ENCODE measurements around the gene CARD11.

CARD11 gene

DNA sequence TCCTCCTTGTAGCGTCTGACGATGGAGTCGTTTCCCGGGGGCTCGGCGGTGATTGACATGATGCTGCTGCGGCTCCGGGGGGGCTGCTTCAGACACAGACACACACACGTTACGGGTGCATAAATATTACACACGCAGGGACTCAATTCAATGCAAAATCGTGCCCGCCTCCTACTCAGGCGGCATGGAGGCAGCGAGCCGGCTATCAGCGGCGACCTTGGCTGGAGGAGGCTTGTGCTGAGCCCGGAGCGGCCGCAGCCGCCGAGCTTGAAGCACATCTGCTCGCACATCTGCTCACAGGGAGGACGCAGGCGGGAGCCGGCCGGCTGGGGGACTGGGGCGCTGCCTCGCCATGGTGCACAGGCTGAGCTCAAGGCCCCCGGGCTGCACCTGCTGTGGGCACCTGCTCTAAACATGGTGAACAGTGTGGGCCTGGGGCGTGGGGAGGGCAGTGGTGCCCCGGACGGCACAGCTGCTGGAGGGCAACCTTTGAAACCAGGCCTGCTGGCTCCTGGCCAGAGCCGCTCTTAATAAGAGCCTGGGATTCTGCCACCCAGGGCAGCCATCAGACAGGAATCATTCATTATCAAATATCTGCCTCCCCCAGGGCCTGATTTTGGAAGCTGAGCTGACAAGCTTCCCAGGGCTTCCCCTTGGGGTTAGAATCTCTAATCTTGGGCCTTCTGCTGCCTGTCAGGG is 114.9 kb downstream of the CARD11 start:
- TF ChIP-seq, protein P1, sequence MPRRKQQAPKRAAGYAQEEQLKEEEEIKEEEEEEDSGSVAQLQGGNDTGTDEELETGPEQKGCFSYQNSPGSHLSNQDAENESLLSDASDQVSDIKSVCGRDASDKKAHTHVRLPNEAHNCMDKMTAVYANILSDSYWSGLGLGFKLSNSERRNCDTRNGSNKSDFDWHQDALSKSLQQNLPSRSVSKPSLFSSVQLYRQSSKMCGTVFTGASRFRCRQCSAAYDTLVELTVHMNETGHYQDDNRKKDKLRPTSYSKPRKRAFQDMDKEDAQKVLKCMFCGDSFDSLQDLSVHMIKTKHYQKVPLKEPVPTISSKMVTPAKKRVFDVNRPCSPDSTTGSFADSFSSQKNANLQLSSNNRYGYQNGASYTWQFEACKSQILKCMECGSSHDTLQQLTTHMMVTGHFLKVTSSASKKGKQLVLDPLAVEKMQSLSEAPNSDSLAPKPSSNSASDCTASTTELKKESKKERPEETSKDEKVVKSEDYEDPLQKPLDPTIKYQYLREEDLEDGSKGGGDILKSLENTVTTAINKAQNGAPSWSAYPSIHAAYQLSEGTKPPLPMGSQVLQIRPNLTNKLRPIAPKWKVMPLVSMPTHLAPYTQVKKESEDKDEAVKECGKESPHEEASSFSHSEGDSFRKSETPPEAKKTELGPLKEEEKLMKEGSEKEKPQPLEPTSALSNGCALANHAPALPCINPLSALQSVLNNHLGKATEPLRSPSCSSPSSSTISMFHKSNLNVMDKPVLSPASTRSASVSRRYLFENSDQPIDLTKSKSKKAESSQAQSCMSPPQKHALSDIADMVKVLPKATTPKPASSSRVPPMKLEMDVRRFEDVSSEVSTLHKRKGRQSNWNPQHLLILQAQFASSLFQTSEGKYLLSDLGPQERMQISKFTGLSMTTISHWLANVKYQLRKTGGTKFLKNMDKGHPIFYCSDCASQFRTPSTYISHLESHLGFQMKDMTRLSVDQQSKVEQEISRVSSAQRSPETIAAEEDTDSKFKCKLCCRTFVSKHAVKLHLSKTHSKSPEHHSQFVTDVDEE (CRISPR knock-in tag; IDR thresholded peaks at IDR 0.05) = peak; percentile 62
- TF ChIP-seq GLIS3 (CRISPR knock-in tag; IDR thresholded peaks at IDR 0.05) (no peak), SNAI2 (CRISPR knock-in tag; IDR thresholded peaks at IDR 0.05) (peak; percentile 87; the same call in 1 of the 2 replicates), TCF4 (CRISPR knock-in tag; IDR thresholded peaks at IDR 0.05; ENCODE audit: borderline replicate concordance) (peak; percentile 87), ZNF70 (CRISPR knock-in tag; IDR thresholded peaks at IDR 0.05) (no peak)
- ATAC-seq = peak; percentile 58

DNA sequence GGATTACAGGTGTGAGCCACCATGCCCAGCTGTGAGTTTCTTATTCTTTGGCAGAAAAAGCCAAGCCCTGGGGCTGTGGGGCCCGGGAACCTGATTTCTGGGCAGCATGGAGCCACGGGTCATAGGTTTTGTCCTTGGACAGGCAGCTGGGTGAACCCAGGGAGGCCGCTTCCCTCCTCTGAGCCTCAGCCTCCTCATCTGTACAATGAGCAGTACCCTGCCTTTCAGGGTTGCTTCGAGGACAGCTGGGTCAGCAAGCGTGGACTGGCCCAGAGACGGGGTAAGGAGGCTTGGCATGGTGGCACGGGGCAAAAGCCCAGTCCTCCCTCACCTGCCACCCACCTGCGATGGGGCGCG is 115.4 kb downstream of the CARD11 start:
- ATAC-seq = no peak
- TF ChIP-seq CSDC2 (CRISPR knock-in tag; IDR thresholded peaks at IDR 0.05) (no peak), PPARA (CRISPR knock-in tag; IDR thresholded peaks at IDR 0.05; ENCODE audit: borderline replicate concordance) (no peak), ISL1 (CRISPR knock-in tag; IDR thresholded peaks at IDR 0.05) (no peak), TCF4 (CRISPR knock-in tag; IDR thresholded peaks at IDR 0.05; ENCODE audit: borderline replicate concordance) (no peak), ZFP30 (CRISPR knock-in tag; IDR thresholded peaks at IDR 0.05) (no peak), PATZ1 (CRISPR knock-in tag; IDR thresholded peaks at IDR 0.05; ENCODE audit: borderline replicate concordance) (no peak), CSRNP3 (CRISPR knock-in tag; IDR thresholded peaks at IDR 0.05) (no peak), ARNTL (CRISPR knock-in tag; IDR thresholded peaks at IDR 0.05; ENCODE audit: borderline replicate concordance, low read depth) (no peak), ZC3H10 (CRISPR knock-in tag; IDR thresholded peaks at IDR 0.05) (no peak), ZNF70 (CRISPR knock-in tag; IDR thresholded peaks at IDR 0.05) (no peak), BACH2 (CRISPR knock-in tag; IDR thresholded peaks at IDR 0.05; ENCODE audit: borderline replicate concordance) (no peak), GLIS3 (CRISPR knock-in tag; IDR thresholded peaks at IDR 0.05) (no peak), OSR1 (CRISPR knock-in tag; IDR thresholded peaks at IDR 0.05) (no peak), ZNF8 (CRISPR knock-in tag; IDR thresholded peaks at IDR 0.05) (no peak), ZFP3 (CRISPR knock-in tag; IDR thresholded peaks at IDR 0.05) (no peak)

DNA sequence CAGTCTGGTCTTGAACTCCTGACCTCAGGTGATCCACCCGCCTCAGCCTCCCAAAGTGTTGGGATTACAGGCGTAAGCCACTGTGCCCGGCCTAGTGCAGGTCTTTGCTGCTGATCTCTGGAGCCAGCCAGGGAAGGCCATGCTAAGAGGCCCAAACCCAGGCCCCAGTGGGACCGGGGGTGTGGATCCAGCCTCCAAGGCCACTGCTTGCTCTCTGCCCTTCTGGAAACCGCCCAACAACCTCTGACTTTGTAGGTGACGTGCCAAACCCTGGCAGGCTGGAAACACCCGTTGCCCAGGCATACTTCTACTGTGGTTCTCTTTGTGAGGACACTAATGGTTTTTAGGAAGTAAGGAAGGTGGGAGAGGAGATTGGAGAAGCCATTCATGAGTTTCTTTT is 116.1 kb downstream of the CARD11 start:
- TF ChIP-seq ESRRG (CRISPR knock-in tag; IDR thresholded peaks at IDR 0.05) = no peak
- no peak for TF ChIP-seq ARNTL (CRISPR knock-in tag; IDR thresholded peaks at IDR 0.05; ENCODE audit: borderline replicate concordance, low read depth)
- no peak for TF ChIP-seq PPARA (CRISPR knock-in tag; IDR thresholded peaks at IDR 0.05; ENCODE audit: borderline replicate concordance)
- no peak for TF ChIP-seq ZNF70 (CRISPR knock-in tag; IDR thresholded peaks at IDR 0.05)
- TF ChIP-seq ZNF8 (CRISPR knock-in tag; IDR thresholded peaks at IDR 0.05) = no peak
- TF ChIP-seq, protein P2, sequence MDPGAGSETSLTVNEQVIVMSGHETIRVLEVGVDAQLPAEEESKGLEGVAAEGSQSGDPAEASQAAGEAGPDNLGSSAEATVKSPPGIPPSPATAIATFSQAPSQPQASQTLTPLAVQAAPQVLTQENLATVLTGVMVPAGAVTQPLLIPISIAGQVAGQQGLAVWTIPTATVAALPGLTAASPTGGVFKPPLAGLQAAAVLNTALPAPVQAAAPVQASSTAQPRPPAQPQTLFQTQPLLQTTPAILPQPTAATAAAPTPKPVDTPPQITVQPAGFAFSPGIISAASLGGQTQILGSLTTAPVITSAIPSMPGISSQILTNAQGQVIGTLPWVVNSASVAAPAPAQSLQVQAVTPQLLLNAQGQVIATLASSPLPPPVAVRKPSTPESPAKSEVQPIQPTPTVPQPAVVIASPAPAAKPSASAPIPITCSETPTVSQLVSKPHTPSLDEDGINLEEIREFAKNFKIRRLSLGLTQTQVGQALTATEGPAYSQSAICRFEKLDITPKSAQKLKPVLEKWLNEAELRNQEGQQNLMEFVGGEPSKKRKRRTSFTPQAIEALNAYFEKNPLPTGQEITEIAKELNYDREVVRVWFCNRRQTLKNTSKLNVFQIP (CRISPR knock-in tag; IDR thresholded peaks at IDR 0.05; ENCODE audit: borderline replicate concordance, low read depth) = no peak
- no peak for TF ChIP-seq CSRNP3 (CRISPR knock-in tag; IDR thresholded peaks at IDR 0.05)
- no peak for TF ChIP-seq PATZ1 (CRISPR knock-in tag; IDR thresholded peaks at IDR 0.05; ENCODE audit: borderline replicate concordance)
- TF ChIP-seq ZC3H10 (CRISPR knock-in tag; IDR thresholded peaks at IDR 0.05) = no peak
- TF ChIP-seq, protein P3, sequence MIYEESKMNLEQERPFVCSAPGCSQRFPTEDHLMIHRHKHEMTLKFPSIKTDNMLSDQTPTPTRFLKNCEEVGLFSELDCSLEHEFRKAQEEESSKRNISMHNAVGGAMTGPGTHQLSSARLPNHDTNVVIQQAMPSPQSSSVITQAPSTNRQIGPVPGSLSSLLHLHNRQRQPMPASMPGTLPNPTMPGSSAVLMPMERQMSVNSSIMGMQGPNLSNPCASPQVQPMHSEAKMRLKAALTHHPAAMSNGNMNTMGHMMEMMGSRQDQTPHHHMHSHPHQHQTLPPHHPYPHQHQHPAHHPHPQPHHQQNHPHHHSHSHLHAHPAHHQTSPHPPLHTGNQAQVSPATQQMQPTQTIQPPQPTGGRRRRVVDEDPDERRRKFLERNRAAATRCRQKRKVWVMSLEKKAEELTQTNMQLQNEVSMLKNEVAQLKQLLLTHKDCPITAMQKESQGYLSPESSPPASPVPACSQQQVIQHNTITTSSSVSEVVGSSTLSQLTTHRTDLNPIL (CRISPR knock-in tag; IDR thresholded peaks at IDR 0.05; ENCODE audit: low read depth) = no peak
- TF ChIP-seq CSDC2 (CRISPR knock-in tag; IDR thresholded peaks at IDR 0.05) = no peak
- no peak for TF ChIP-seq TOX (CRISPR knock-in tag; IDR thresholded peaks at IDR 0.05; ENCODE audit: borderline replicate concordance)
- TF ChIP-seq ZNF565 (CRISPR knock-in tag; conservative IDR thresholded peaks at IDR 0.05; ENCODE audit: low read depth) = no peak
- no peak for TF ChIP-seq RARB (CRISPR knock-in tag; IDR thresholded peaks at IDR 0.05)
- TF ChIP-seq TCF4 (CRISPR knock-in tag; IDR thresholded peaks at IDR 0.05; ENCODE audit: borderline replicate concordance) = no peak
- TF ChIP-seq SNAI2 (CRISPR knock-in tag; IDR thresholded peaks at IDR 0.05) = no peak
- TF ChIP-seq BACH2 (CRISPR knock-in tag; IDR thresholded peaks at IDR 0.05; ENCODE audit: borderline replicate concordance) = no peak
- no peak for TF ChIP-seq ISL1 (CRISPR knock-in tag; IDR thresholded peaks at IDR 0.05)
- ATAC-seq = no peak

All from SK-N-SH treated with all-trans-retinoic acid at 6 μM for 48 hours (cell line).